GM18951 (cell line): ENCODE results near the gene OLIG1.

ENCODE experiments used
- POLR2A ChIP-seq: IDR thresholded peaks from 4 replicates; pipeline ENCODE4 v1.6.1; 2011; ENCODE audit warnings: mild to moderate bottlenecking; ENCODE audit not compliant: insufficient read length, insufficient read depth; ENCODE audit errors: extremely low read depth
- in situ Hi-C: fragments of 300-500 bp; cut with MboI; formaldehyde crosslinking; loops from one replicate; pipeline ENCODE4 v1.12.0; 2022; ENCODE audit warnings: low sequenced_read_pairs, mixed read lengths, inconsistent platforms; ENCODE audit not compliant: unreplicated experiment

OLIG1 gene

GRCh38 chr21:33109574-33110339, 39.8 kb downstream of the OLIG1 start:
- TF ChIP-seq POLR2A, result no peak
- in situ Hi-C loops, result no loop called here

GRCh38 chr21:33110340-33110715, 40.4 kb downstream of the OLIG1 start:
- TF ChIP-seq POLR2A, result no peak
- in situ Hi-C loops, result no loop called here

GRCh38 chr21:33111577-33111976, 41.6 kb downstream of the OLIG1 start:
- TF ChIP-seq POLR2A, result no peak
- in situ Hi-C loops, result no loop called here

GRCh38 chr21:33112151-33112550, 42.2 kb downstream of the OLIG1 start:
- in situ Hi-C loops, result no loop called here
- TF ChIP-seq POLR2A, result no peak

- no peak for TF ChIP-seq POLR2A
- in situ Hi-C loops, result no loop called here
Observed at GRCh38 chr21:33112681-33113080, 42.7 kb downstream of the OLIG1 start.

GRCh38 chr21:33113131-33113530, 43.2 kb downstream of the OLIG1 start:
- no peak for TF ChIP-seq POLR2A
- in situ Hi-C loops, result no loop called here

GRCh38 chr21:33114276-33114675, 44.3 kb downstream of the OLIG1 start:
- in situ Hi-C loops, result no loop called here
- TF ChIP-seq POLR2A, result no peak

- in situ Hi-C loops, result no loop called here
- no peak for TF ChIP-seq POLR2A
Observed at GRCh38 chr21:33115631-33116510, 45.9 kb downstream of the OLIG1 start.

- no peak for TF ChIP-seq POLR2A
- in situ Hi-C loops, result no loop called here
Observed at GRCh38 chr21:33116676-33117075, 46.7 kb downstream of the OLIG1 start.

GRCh38 chr21:33117101-33117888, 47.4 kb downstream of the OLIG1 start:
- in situ Hi-C loops, result no loop called here
- TF ChIP-seq POLR2A, result no peak
